CD4-positive, alpha-beta T cell treated with Interleukin-4 for 4 hours (primary cell): ENCODE measurements around the gene IGSF11.

ENCODE experiments used
- DNase-seq: peaks from one replicate; pipeline ENCODE4 v3.0.0-alpha.2; 2020

The IGSF11 gene

GRCh38 chr3:118863731-118864322, 170.8 kb downstream of the IGSF11 start:
- DNase-seq: no peak

DNA sequence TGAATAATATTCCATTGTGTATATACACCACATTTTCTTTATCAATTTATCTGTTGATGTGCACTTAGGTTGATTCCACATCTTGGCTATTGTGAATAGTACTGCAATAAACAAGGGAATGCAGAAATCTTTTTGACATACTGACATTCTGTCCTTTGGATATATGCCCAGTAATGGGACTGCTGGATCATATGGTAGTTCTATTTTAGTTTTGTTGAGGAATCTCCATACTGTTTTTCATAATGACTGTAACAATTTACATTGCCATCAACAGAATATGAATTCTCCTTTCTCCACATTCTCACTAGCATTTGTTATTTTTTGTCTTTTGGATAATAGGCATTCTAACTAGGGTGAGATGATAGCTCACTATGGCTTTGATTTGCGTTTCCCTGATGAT, 174.7 kb downstream of the IGSF11 start:
- no peak for DNase-seq

- DNase-seq: peak; percentile 43
Measured at GRCh38 chr3:118851466-118852193, 183.0 kb downstream of the IGSF11 start.

GRCh38 chr3:118850687-118851086, 184.0 kb downstream of the IGSF11 start:
- no peak for DNase-seq
